Fibroblast of lung (primary cell): ENCODE data around the gene MAPKBP1. TPM values are rescaled to one million over a fixed set of nuclear protein-coding genes. Genes with fewer than 3 reads are reported as not detected.

Experiments
- DNase-seq, 2 donors: peaks; one replicate each; pipeline versions ENCODE4 v3.0.0 to v3.0.0-alpha.2; 2010; ENCODE audit warnings: low read depth in 2 of 2
- H2AFZ ChIP-seq: 2 replicates; pipeline ENCODE4 v1.5.1; 2012; ENCODE audit warnings: low read length, control low read depth, inconsistent platforms
- H3K27ac ChIP-seq: 2 replicates; pipeline ENCODE4 v1.5.1; 2011; ENCODE audit warnings: low read length, control low read depth; ENCODE audit not compliant: insufficient read depth
- H3K27me3 ChIP-seq: 2 replicates; pipeline ENCODE4 v1.5.1; 2011; ENCODE audit warnings: mild to moderate bottlenecking, low read length; ENCODE audit not compliant: control insufficient read depth, insufficient read depth
- H3K36me3 ChIP-seq: 2 replicates; pipeline ENCODE4 v1.5.1; 2011; ENCODE audit warnings: low read length; ENCODE audit not compliant: control insufficient read depth, insufficient read depth
- H3K4me1 ChIP-seq: 2 replicates; pipeline ENCODE4 v1.5.1; 2011; ENCODE audit warnings: low read length; ENCODE audit not compliant: control insufficient read depth, insufficient read depth; ENCODE audit errors: extremely low read depth
- H3K4me2 ChIP-seq: 2 replicates; pipeline ENCODE4 v1.5.1; 2011; ENCODE audit warnings: low read length, control low read depth; ENCODE audit not compliant: insufficient read depth; ENCODE audit errors: extremely low read depth
- H3K4me3 ChIP-seq, 4 experiments: fragments of 200-600 bp in 1 of 4; sonication (generic) in 1 of 4; replicated peaks in 1 of 4; 2 replicates each; pipeline ENCODE4 v1.5.1; 2011 to 2016; ENCODE audit warnings: low read length in 4 of 4, low read depth in 3 of 4, mild to moderate bottlenecking in 3 of 4, control low read depth in 2 of 4, inconsistent platforms in 1 of 4, mixed read lengths in 1 of 4; ENCODE audit not compliant: insufficient read depth in 1 of 4; ENCODE audit errors: control extremely low read depth in 1 of 4
- H3K79me2 ChIP-seq: 2 replicates; pipeline ENCODE4 v1.5.1; 2012; ENCODE audit warnings: mild to moderate bottlenecking, low read length, inconsistent platforms; ENCODE audit not compliant: control insufficient read depth, insufficient read depth
- H3K9ac ChIP-seq: 2 replicates; pipeline ENCODE4 v1.5.1; 2011; ENCODE audit warnings: mild to moderate bottlenecking, low read length, control low read depth; ENCODE audit not compliant: insufficient read depth
- H3K9me3 ChIP-seq: 2 replicates; pipeline ENCODE4 v1.5.1; 2012; ENCODE audit warnings: low read depth, low read length; ENCODE audit not compliant: control insufficient read depth, insufficient read depth
- H4K20me1 ChIP-seq: 2 replicates; pipeline ENCODE4 v1.5.1; 2011; ENCODE audit warnings: low read length; ENCODE audit not compliant: control insufficient read depth, insufficient read depth; ENCODE audit errors: extremely low read depth
- CTCF ChIP-seq, 2 donors: IDR thresholded peaks in 1 of 2; conservative IDR thresholded peaks in 1 of 2; 1 replicate in 1 of 2; 2 replicates in 1 of 2; pipeline ENCODE4 v1.5.1; 2011 to 2012; ENCODE audit warnings: low read length in 2 of 2, control low read depth in 1 of 2, inconsistent platforms in 1 of 2, low read depth in 1 of 2, mild to moderate bottlenecking in 1 of 2
- EZH2 ChIP-seq: IDR thresholded peaks from 2 replicates; pipeline ENCODE4 v1.5.1; 2012; ENCODE audit warnings: low read length, control low read depth, mild to moderate bottlenecking; ENCODE audit errors: missing control alignments
- polyA plus RNA-seq, 2 donors: library from polyadenylated mRNA; depleted of rRNA in 1 of 2; stranded (reverse) in 1 of 2; unstranded in 1 of 2; fragments of >200 nt; gene quantifications; 2 replicates each; pipeline ENCODE4 v1.2.1, GENCODE V29; 2011 to 2012; ENCODE audit warnings: missing spikeins in 1 of 2
- total RNA-seq: library from RNA; depleted of rRNA; stranded (reverse); fragments of >200 nt; gene quantifications from 2 replicates; pipeline ENCODE4 v1.2.1, GENCODE V29; 2014

Gene MAPKBP1
- total and polyA plus RNA-seq, 2 donors (not counting 1 experiment from before 2014, with no cell fraction given): 2.8 to 20.8 TPM

GRCh38 chr15:41840673-41841072, 66.4 kb downstream of the MAPKBP1 start:
- Histone ChIP-seq H4K20me1 (no peaks in the 10 kb centered on the region), H3K9ac (no peak overlapping the region), H3K27me3 (no peaks in the 10 kb centered on the region), H3K79me2 (no peaks in the 10 kb centered on the region), H3K9me3 (no peaks in the 10 kb centered on the region), H3K27ac (no peak overlapping the region), H3K4me3 (no peak overlapping the region), H3K36me3 (no peaks in the 10 kb centered on the region), H3K4me2 (no peak overlapping the region), H3K4me1 (no peaks in the 10 kb centered on the region), H2AFZ (no peak overlapping the region)
- DNase-seq: no peak
- TF ChIP-seq CTCF (conservative IDR thresholded peaks at IDR 0.05 in 1 of 2, IDR thresholded peaks at IDR 0.05 in 1 of 2; ENCODE audit: low read depth in 1 of 2, low read length in 2 of 2): no peak
- no peak for TF ChIP-seq EZH2

GRCh38 chr15:41841131-41841530, 66.8 kb downstream of the MAPKBP1 start:
- H3K79me2 ChIP-seq: no peaks in the 10 kb centered on the region
- no peaks in the 10 kb centered on the region for H4K20me1 ChIP-seq
- no peak overlapping the region for H3K9ac ChIP-seq
- H3K9me3 ChIP-seq: no peaks in the 10 kb centered on the region
- no peaks in the 10 kb centered on the region for H3K36me3 ChIP-seq
- H3K4me3 ChIP-seq: no peak overlapping the region
- no peak for TF ChIP-seq CTCF (conservative IDR thresholded peaks at IDR 0.05 in 1 of 2, IDR thresholded peaks at IDR 0.05 in 1 of 2; ENCODE audit: low read depth in 1 of 2, low read length in 2 of 2)
- TF ChIP-seq EZH2: no peak
- no peak overlapping the region for H3K4me2 ChIP-seq
- no peaks in the 10 kb centered on the region for H3K4me1 ChIP-seq
- no peak overlapping the region for H3K27ac ChIP-seq
- DNase-seq: no peak
- no peaks in the 10 kb centered on the region for H3K27me3 ChIP-seq
- no peak overlapping the region for H2AFZ ChIP-seq

GRCh38 chr15:41842229-41842628, 67.9 kb downstream of the MAPKBP1 start:
- no peak overlapping the region for H3K27ac ChIP-seq
- TF ChIP-seq EZH2 (no peak), CTCF (conservative IDR thresholded peaks at IDR 0.05 in 1 of 2, IDR thresholded peaks at IDR 0.05 in 1 of 2; ENCODE audit: low read depth in 1 of 2, low read length in 2 of 2) (no peak)
- H2AFZ ChIP-seq: no peak overlapping the region
- H3K4me1 ChIP-seq: no peaks in the 10 kb centered on the region
- H3K9me3 ChIP-seq: no peaks in the 10 kb centered on the region
- no peaks in the 10 kb centered on the region for H3K27me3 ChIP-seq
- no peaks in the 10 kb centered on the region for H3K36me3 ChIP-seq
- H3K9ac ChIP-seq: no peak overlapping the region
- no peak overlapping the region for H3K4me3 ChIP-seq
- no peak for DNase-seq
- H3K79me2 ChIP-seq: no peaks in the 10 kb centered on the region
- H4K20me1 ChIP-seq: no peaks in the 10 kb centered on the region
- no peak overlapping the region for H3K4me2 ChIP-seq
